Activated T-cell treated with anti-CD3 and anti-CD28 coated beads, Interleukin-2, amount 50 U/mL, for 72 hours (primary cell): ENCODE results near the gene LNX1. TPM values are rescaled to one million over a fixed set of nuclear protein-coding genes. Genes with fewer than 3 reads are reported as not detected.

Experiments used
- ATAC-seq, 2 donors: fragments of 150-1000 bp; cut with Tn5 transposase; replicated peaks in 1 of 2; 2 replicates each; pipeline ENCODE4 v1.10.0; 2021; ENCODE audit warnings: moderate library complexity in 2 of 2, mild to moderate bottlenecking in 1 of 2
- DNase-seq, 2 donors: peaks; one replicate each; pipeline ENCODE4 v3.0.0; 2021 to 2022; ENCODE audit warnings: mixed read lengths in 1 of 2
- H3K27ac Mint-ChIP-seq: one replicate; pipeline ENCODE4 v1.8.0; 2022; ENCODE audit warnings: mild to moderate bottlenecking, moderate library complexity, mixed read lengths
- H3K27me3 Mint-ChIP-seq: one replicate; pipeline ENCODE4 v1.8.0; 2022; ENCODE audit warnings: low read depth, mixed read lengths
- H3K36me3 Mint-ChIP-seq, 2 donors: one replicate each; pipeline ENCODE4 v1.8.0; 2022; ENCODE audit warnings: mixed read lengths in 2 of 2, mild to moderate bottlenecking in 1 of 2; ENCODE audit not compliant: insufficient read depth in 2 of 2
- H3K4me1 Mint-ChIP-seq: one replicate; pipeline ENCODE4 v1.8.0; 2022; ENCODE audit warnings: low read depth, mixed read lengths
- H3K4me3 Mint-ChIP-seq, 2 donors: one replicate each; pipeline ENCODE4 v1.8.0; 2022; ENCODE audit warnings: mild to moderate bottlenecking in 2 of 2, mixed read lengths in 2 of 2, moderate library complexity in 2 of 2
- H3K9me3 Mint-ChIP-seq, 2 donors: one replicate each; pipeline ENCODE4 v1.8.0; 2022; ENCODE audit warnings: mixed read lengths in 2 of 2
- total RNA-seq, 2 donors: library from RNA; stranded (reverse); gene quantifications; one replicate each; pipeline ENCODE4 v1.2.3, GENCODE V29; 2022

LNX1 gene
- total RNA-seq, 2 donors from 2014 or later: 0.46 TPM; not detected in 1

DNA sequence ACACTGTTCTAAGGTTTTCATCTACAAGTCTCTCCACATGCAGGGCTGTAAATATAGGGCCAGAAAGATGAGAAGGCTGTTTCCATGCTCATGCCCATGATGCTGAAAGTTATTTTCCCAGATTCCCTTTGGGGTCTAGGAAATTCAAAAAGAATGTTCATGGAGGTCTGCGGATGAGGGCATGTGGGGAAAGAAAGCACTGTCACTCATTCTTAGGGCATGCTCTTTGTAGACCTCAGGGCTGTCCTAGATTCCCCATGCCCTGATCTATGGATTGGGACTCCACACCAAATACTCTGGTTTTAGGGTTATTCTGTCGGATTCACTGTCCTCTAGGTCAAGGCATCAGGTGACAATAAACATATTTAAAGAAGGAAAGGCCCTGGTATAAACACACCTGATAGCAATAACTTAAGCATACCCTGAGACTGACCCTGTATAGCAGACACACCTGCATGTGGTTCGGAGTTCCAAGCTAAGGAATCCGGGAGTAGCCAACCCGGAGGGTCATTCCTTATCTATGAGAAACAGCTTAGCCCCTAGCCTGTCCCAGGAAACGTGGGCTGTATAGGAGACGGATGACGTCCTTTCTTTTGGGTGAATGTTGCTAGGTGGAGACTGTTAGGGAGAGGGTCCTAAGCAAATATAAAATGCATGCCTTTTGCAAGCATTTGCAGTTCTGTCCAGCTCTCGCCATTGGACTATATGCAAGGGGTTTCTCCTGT lies 37.6 kb downstream of the LNX1 start:
- no peaks in the 10 kb centered on the region for H3K4me1 Mint-ChIP-seq
- H3K4me3 Mint-ChIP-seq: no peak overlapping the region
- no peak overlapping the region for H3K27ac Mint-ChIP-seq
- peaks cover 5% of the 10 kb centered on the region for H3K27me3 Mint-ChIP-seq
- peaks cover 0 to under 1% of the 10 kb centered on the region in 2 donors for H3K9me3 Mint-ChIP-seq
- ATAC-seq: no peak
- DNase-seq: no peak
- no peaks in the 10 kb centered on the region for H3K36me3 Mint-ChIP-seq

DNA sequence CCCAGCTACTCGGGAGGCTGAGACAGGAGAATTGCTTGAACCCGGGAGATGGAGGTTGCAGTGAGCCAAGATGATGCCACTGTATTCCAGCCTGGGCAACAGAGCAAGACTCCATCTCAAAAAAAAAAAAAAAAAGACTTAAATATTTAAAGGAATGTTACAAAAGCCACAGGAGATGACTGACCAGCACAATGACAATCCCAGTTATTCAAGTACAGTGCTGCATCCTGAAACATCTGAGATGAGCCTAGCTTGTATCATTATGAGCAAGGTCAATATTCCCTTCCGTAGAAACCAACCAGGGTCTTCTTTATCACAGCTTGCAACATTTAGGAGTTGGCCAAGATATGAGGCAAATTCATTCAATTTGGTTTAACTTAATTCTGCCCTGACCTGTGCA lies 38.6 kb downstream of the LNX1 start:
- Mint-ChIP-seq H3K4me1 (no peaks in the 10 kb centered on the region), H3K27me3 (peaks cover 8% of the 10 kb centered on the region), H3K36me3 (peaks cover 0 to 3% of the 10 kb centered on the region in 2 donors), H3K27ac (no peak overlapping the region), H3K9me3 (peaks cover 0 to 4% of the 10 kb centered on the region in 2 donors), H3K4me3 (no peak overlapping the region)
- DNase-seq (no peak), ATAC-seq (no peak)

DNA sequence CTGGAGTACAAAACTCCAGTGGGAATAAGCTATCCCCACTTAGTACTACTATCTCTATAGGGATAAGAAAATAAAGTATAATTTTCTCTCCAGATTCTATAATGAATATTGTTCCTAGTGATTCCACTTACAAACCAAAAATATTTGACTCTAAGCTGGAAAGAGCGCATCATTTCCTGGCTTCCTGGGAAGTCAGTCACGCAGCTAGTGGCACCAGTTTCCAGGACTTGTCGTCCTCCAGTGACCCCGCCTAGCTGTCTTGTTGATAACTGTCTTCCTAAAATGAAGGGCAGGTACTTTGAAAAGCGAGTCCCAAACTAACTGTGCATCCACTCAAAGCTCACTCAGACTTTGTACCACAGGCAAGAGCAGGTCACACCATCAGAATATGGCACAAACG lies 39.3 kb downstream of the LNX1 start:
- no peak for ATAC-seq
- H3K4me3 Mint-ChIP-seq: no peak overlapping the region

DNA sequence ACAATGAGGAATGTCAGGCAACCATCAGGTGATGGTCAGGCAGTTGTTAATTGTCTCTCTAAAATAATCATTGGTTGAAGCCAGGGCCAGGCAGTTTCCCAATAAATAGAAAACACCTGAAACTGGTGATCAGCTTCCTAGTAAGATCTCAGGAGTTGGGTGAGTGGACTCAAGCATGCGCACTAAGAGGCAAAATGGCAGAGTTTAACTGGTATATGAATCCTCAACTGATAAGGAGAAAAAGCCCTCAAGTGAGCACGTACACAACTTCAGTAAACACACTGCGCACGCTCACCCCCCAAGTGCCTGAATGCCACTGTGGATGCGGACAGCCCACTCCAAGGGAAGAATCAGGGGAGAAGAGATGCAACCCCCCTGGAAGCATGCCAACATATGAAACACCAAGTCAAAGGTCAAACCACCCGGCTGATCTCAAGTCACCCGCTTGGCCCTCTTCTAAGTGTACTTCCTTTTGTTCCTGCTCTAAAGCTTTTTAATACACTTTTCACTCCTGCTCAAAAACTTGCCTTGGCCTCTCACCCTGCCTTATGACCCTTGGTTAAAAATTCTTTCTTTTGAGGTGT lies 39.9 kb downstream of the LNX1 start:
- Mint-ChIP-seq H3K27me3 (peaks cover 20% of the 10 kb centered on the region), H3K36me3 (peaks cover 0 to 3% of the 10 kb centered on the region in 2 donors), H3K9me3 (peaks cover 0 to 4% of the 10 kb centered on the region in 2 donors), H3K27ac (no peak overlapping the region), H3K4me3 (no peak overlapping the region), H3K4me1 (no peaks in the 10 kb centered on the region)
- ATAC-seq (no peak), DNase-seq (no peak)

More for the DNA sequence above, 39.3 kb downstream of the LNX1 start:
- peaks cover 0 to 3% of the 10 kb centered on the region in 2 donors for H3K36me3 Mint-ChIP-seq
- H3K4me1 Mint-ChIP-seq: no peaks in the 10 kb centered on the region
- H3K9me3 Mint-ChIP-seq: peaks cover 0 to 4% of the 10 kb centered on the region in 2 donors
- no peak overlapping the region for H3K27ac Mint-ChIP-seq
- no peak for DNase-seq
- H3K27me3 Mint-ChIP-seq: peaks cover 15% of the 10 kb centered on the region

DNA sequence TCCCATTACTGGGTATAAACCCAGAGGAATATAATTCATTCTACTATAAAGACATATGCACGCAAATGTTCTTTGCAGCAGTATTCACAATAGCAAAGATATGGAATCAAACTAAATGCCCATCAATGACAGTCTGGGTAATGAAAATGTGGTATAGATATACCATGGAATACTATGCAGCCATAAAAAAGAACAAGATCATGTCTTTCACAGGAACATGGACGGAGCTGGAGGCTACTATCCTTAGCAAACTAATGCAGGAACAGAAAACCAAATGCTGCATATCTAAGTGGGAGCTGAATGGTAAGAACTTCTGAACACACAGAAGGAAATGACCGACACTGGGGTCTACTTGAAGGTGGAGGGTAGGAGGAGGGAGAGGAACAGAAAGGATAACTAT lies 42.6 kb downstream of the LNX1 start:
- DNase-seq (no peak), ATAC-seq (no peak)
- Mint-ChIP-seq H3K36me3 (peaks cover 0 to 3% of the 10 kb centered on the region in 2 donors), H3K9me3 (peaks cover 0 to 4% of the 10 kb centered on the region in 2 donors), H3K4me3 (no peak overlapping the region), H3K4me1 (no peaks in the 10 kb centered on the region), H3K27ac (no peak overlapping the region), H3K27me3 (peaks cover 17% of the 10 kb centered on the region)

DNA sequence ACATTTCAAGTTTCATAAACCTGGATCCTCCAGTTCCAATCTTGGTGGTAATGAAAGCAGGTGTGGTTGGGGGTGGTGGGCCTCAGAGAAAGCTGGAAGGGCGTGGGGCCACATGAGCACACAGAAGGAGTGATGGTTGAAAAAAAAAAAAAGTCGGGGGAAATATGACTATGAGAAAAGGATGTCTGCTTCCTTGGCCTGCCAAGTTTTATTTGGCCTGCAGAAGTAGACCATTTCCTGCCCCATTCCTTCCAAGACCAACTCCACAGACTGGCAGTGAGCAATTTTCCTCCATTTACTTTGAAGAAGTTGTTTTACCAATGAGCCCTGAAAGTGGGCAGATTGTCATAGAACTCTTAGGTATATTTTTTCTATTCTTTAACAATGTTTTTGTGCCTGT lies 43.3 kb downstream of the LNX1 start:
- H3K36me3 Mint-ChIP-seq: peaks cover 0 to 3% of the 10 kb centered on the region in 2 donors
- H3K9me3 Mint-ChIP-seq: peaks cover 0 to 4% of the 10 kb centered on the region in 2 donors
- no peak for ATAC-seq
- no peak overlapping the region for H3K4me3 Mint-ChIP-seq
- peaks cover 23% of the 10 kb centered on the region for H3K27me3 Mint-ChIP-seq
- no peaks in the 10 kb centered on the region for H3K4me1 Mint-ChIP-seq
- DNase-seq: no peak
- H3K27ac Mint-ChIP-seq: no peak overlapping the region

DNA sequence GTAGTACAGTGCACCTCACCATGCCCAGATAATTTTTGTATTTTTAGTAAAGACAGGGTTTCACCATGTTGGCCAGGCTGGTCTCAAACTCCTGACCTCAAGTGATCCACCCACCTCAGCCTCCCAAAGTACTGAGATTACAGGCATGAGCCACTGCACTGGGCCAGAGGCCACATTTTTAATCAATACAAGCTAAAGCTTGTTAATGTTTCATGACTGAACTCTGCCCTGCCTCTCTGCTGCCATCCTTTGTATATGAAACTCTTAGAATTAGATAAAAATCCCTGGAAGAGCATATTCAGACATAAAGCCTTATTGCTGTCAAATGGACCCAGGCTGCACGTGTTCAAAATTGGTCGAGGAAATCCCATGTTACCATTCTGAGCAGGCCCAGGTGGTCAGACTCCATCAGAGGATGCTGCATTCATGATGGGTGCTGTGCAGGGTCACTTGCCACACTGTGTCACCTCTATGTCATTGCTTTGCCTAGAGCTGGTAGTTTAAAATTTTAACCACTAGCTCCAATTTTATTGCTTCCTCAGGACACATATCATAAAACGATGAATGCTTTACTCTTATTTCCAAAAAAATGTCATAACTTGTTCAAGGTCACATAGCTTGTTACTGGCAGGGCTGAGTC lies 45.2 kb downstream of the LNX1 start:
- Mint-ChIP-seq H3K27ac (no peak overlapping the region), H3K4me1 (no peaks in the 10 kb centered on the region)

DNA sequence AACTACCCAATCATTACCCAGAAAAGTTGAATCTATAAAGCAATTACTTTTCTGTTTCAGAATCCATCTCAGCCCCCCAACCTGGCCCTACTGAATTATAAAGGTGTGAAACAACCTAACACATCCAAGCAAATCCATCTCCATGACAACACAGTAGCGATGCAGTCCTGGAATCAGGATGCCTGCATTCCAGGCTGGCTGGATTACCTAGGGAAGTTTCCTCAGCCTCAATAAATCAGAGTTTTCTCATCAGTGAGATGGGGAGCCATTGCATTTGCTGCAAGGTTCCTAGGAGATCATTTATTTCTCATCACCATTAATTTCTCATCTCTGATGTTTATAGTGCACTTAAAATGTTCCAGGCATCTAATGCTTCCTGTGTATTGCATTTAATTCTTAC lies 46.0 kb downstream of the LNX1 start:
- no peak overlapping the region for H3K4me3 Mint-ChIP-seq
- H3K4me1 Mint-ChIP-seq: no peaks in the 10 kb centered on the region
- no peak for DNase-seq
- H3K36me3 Mint-ChIP-seq: peaks cover 0 to 3% of the 10 kb centered on the region in 2 donors
- peaks cover 32% of the 10 kb centered on the region for H3K27me3 Mint-ChIP-seq
- H3K9me3 Mint-ChIP-seq: peaks cover 0 to 4% of the 10 kb centered on the region in 2 donors
- ATAC-seq: no peak
- H3K27ac Mint-ChIP-seq: no peak overlapping the region

More for the DNA sequence above, 45.2 kb downstream of the LNX1 start:
- Mint-ChIP-seq H3K4me3 (no peak overlapping the region), H3K27me3 (peaks cover 32% of the 10 kb centered on the region), H3K9me3 (peaks cover 0 to 4% of the 10 kb centered on the region in 2 donors), H3K36me3 (peaks cover 0 to 3% of the 10 kb centered on the region in 2 donors)
- DNase-seq (no peak), ATAC-seq (no peak)

DNA sequence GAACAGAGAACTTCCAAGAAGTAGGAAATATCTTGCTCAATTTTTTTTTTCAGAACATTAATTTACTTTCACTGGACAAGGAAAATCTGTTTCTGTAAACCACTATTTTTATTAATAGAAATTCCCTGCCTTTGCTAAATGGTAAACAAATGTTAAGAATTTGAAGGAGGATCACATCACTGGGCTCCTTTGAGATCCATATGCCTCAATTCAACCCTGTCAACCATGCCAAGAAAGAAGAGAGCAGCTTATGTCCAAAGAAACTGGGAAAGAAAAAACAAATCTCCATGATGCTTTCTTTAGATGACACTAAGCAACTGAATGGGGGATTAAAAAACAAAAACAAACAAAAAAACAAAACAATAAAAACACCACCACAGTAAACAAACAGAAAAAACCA lies 47.7 kb downstream of the LNX1 start:
- no peak overlapping the region for H3K4me3 Mint-ChIP-seq
- H3K4me1 Mint-ChIP-seq: no peaks in the 10 kb centered on the region
- H3K36me3 Mint-ChIP-seq: peaks cover 0 to 2% of the 10 kb centered on the region in 2 donors
- H3K27ac Mint-ChIP-seq: no peak overlapping the region
- peaks cover 32% of the 10 kb centered on the region for H3K27me3 Mint-ChIP-seq
- ATAC-seq: no peak
- H3K9me3 Mint-ChIP-seq: peaks cover 0 to 3% of the 10 kb centered on the region in 2 donors
- no peak for DNase-seq

DNA sequence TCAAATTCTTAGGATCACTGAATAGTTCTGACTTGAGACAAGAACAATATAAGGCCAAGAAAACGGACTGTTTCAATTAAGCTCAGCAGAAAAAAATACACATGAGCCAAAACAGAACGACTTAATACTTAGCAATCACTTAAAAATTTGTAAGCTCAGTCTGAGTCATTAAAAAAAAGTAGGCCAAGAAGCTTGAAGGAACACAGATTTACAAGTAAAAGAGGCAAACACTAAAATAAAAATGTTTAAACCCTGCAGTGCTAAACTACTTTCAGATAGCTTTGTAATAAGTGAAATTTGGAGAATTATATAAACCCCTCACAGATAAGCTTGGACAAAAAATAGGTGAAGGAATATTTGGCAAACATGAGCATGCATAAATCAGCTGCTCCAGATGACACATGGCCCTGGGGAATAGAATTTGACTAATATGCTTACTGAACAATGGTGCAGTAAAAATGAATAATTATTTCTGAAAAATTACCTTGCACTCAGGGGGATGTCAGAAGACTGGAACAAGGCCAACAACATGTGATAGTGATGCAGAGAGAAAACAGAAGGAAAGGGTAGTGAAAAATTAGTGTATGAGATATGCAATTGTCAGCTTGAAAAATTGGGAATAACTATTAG lies 49.6 kb downstream of the LNX1 start:
- Mint-ChIP-seq H3K36me3 (no peaks in the 10 kb centered on the region), H3K4me3 (no peak overlapping the region), H3K9me3 (no peaks in the 10 kb centered on the region), H3K4me1 (no peaks in the 10 kb centered on the region), H3K27ac (no peak overlapping the region), H3K27me3 (peaks cover 28% of the 10 kb centered on the region)
- ATAC-seq (no peak), DNase-seq (no peak)

DNA sequence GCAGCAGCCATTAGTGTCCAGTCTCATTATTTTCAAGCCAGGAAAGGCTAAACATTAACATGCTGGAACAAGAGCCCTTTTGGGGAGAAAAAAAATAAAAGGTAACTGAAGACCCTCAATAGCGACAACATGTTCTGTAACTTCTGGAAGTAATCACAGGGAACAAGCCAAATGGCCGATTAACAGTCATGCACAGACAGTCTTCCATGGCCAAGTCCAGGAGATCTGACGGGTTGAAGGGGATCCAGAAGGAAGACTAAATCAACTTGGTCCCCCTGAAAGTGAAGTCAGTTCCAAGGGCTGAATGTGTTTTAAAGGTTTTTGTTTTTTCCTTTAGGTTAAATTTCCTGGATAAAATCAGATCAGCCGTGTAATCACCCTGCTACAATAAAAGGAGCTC lies 52.5 kb downstream of the LNX1 start:
- Mint-ChIP-seq H3K4me3 (no peak overlapping the region), H3K9me3 (no peaks in the 10 kb centered on the region), H3K4me1 (no peaks in the 10 kb centered on the region), H3K27me3 (peaks cover 32% of the 10 kb centered on the region), H3K27ac (no peak overlapping the region), H3K36me3 (no peaks in the 10 kb centered on the region)
- no peak for ATAC-seq
- no peak for DNase-seq

DNA sequence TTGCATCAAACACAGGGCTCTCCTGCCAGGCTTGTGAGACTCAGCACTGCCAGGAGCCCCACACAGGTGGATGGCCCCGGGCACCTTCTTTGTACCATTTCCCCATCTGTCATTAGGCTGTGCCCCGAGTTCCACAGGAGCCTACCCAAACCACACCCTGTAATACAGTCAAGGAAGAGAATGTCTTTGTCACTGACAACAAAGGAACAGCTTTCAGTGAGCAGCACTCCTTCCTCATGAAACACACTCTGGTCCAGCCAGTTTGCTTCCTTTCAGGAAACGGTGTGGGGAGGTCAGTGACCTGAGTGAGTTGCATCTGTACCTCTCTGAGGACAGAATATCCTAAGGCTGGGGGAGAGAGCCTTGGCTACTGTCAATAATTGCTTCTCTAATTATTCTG lies 53.7 kb downstream of the LNX1 start:
- Mint-ChIP-seq H3K9me3 (no peaks in the 10 kb centered on the region), H3K4me3 (no peak overlapping the region), H3K27ac (no peak overlapping the region), H3K4me1 (no peaks in the 10 kb centered on the region), H3K27me3 (peaks cover 20% of the 10 kb centered on the region), H3K36me3 (no peaks in the 10 kb centered on the region)
- no peak for DNase-seq
- no peak for ATAC-seq

DNA sequence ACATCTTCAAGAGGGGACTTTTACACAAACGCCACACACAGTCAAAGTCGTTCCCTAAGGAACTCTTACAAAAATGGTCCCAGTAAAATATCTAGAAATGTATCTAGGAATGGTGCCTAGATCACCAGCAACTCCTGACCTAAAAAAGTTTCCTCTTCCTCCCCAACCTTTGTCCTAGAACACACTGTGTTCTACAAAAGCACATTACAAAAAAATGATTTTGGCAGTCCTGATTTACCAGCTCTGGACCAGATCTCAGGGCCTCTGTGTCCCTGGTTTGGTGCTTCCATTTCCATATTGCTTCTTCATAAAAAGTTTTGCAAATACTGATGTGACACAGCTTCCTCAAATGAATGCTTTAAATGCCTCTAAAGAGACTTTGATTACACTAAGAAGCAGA lies 55.0 kb downstream of the LNX1 start:
- Mint-ChIP-seq H3K36me3 (no peaks in the 10 kb centered on the region), H3K27ac (no peak overlapping the region), H3K27me3 (peaks cover 23% of the 10 kb centered on the region), H3K9me3 (no peaks in the 10 kb centered on the region), H3K4me3 (no peak overlapping the region), H3K4me1 (no peaks in the 10 kb centered on the region)
- ATAC-seq: no peak
- DNase-seq: no peak
